ENCODE data around the gene CMSS1. TPM values are rescaled to one million over a fixed set of nuclear protein-coding genes. Genes with fewer than 3 reads are reported as not detected.

CMSS1 gene
- total and polyA plus RNA-seq, 12 donors, result 16.2 to 75.6 (median 33.0) TPM

- Histone ChIP-seq H3K27me3 (no peaks in the 10 kb centered on the region), H3K9me3 (replicated peaks in 1 of 3) (no peaks in the 10 kb centered on the region), H3K27ac (no peak overlapping the region), H3K36me3 (replicated peaks in 1 of 2) (no peaks in the 10 kb centered on the region), H3K4me3 (no peak overlapping the region), H3K4me1 (replicated peaks in 1 of 2) (peaks cover 0 to 6% of the 10 kb centered on the region in 2 donors)
- no peak for TF ChIP-seq CTCF (IDR thresholded peaks at IDR 0.05)
- TF ChIP-seq POLR2A (IDR thresholded peaks at IDR 0.05), result no peak
- no peak for DNase-seq
- 75 to 91% (median 89%) methylated on average over 3 of the region's 3 CpGs for WGBS, 4 donors
- intact Hi-C loops (cut with DNase I), result no loop called here
These were observed 140.7 kb downstream of the CMSS1 start for GRCh38 chr3:99958222-99958912.

- Histone ChIP-seq H3K9me3 (replicated peaks in 1 of 3) (no peaks in the 10 kb centered on the region), H3K4me3 (peak overlapping the region in 1 of 4 donors; percentile 16), H3K27me3 (no peaks in the 10 kb centered on the region), H3K27ac (no peak overlapping the region), H3K36me3 (replicated peaks in 1 of 2) (no peaks in the 10 kb centered on the region), H3K4me1 (replicated peaks in 1 of 2) (peaks cover 0 to 6% of the 10 kb centered on the region in 2 donors)
- WGBS, 4 donors, result 73 to 76% (median 74%) methylated on average over 5 of the region's 5 CpGs
- intact Hi-C loops (cut with DNase I), result no loop called here
- no peak for TF ChIP-seq CTCF (IDR thresholded peaks at IDR 0.05)
- TF ChIP-seq POLR2A (IDR thresholded peaks at IDR 0.05), result no peak
- DNase-seq, result no peak
These were observed 142.6 kb downstream of the CMSS1 start for GRCh38 chr3:99960123-99960878.

DNA sequence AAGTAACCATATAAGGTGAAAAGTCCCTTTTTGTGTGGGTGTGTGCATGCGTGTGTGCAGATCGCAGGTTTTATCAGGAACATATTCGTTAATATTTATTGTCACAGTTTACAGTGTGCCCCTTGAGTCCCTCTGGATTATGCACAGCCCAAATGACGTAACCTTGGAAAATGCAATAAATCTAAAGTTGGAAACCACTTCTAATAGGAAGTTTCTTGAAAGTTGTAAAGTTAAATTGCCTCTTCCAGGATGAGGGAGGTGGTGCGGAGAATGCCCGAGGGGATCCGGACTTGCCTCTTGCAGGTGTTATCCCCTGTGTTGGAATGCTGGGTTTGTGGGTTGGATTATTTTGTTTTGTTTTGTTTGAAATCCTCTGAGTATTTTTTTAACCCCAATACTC, 143.3 kb downstream of the CMSS1 start:
- no peak for DNase-seq
- no peaks in the 10 kb centered on the region for H3K36me3 ChIP-seq (replicated peaks in 1 of 2)
- H3K4me3 ChIP-seq, result peak overlapping the region in 1 of 4 donors; percentile 16
- H3K4me1 ChIP-seq (replicated peaks in 1 of 2), result peaks cover 0 to 6% of the 10 kb centered on the region in 2 donors
- H3K27ac ChIP-seq, result no peak overlapping the region
- intact Hi-C loops (cut with DNase I), result no loop called here
- 46 to 60% (median 53%) methylated on average over 7 of the region's 7 CpGs for WGBS, 4 donors
- H3K9me3 ChIP-seq (replicated peaks in 1 of 3), result no peaks in the 10 kb centered on the region
- no peaks in the 10 kb centered on the region for H3K27me3 ChIP-seq
- no peak for TF ChIP-seq CTCF (IDR thresholded peaks at IDR 0.05)
- no peak for TF ChIP-seq POLR2A (IDR thresholded peaks at IDR 0.05)

DNA sequence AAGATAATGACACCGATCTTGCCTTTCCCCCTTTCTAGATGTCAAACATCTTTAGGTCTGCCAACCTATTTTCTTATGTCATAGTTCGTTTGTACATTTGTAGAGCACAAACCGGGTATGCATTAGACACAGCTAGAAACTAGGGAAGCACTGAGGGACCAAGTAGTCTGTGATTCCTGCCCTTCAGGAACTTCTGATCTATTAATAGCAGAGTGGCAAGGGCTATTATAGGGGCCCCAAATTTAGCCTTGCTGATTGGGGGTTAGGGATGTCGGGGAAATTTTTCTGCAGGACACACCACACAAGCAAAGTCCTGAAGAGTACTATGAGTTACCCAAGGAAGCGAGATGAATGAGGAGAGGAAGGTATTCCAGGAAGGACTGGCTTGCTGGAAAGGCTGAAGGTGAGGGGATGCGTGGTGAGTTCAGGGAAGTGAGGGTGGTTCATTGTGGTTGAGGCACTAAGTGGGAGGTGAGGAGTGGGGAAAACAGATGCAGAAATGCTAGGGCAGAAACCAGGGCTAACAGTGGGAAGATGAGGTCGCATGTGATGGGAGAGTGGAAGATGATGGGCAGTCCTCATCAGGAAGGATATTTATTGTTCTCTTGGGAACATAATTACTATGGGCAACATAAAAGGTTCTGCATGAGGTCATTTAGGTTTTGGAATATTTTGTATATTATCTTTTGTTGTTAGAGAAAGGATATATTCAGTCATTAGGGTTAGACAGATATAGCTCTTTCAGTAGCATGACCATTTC, 144.3 kb downstream of the CMSS1 start:
- Histone ChIP-seq H3K4me1 (replicated peaks in 1 of 2) (peaks cover 0 to 6% of the 10 kb centered on the region in 2 donors), H3K36me3 (replicated peaks in 1 of 2) (no peaks in the 10 kb centered on the region), H3K27ac (no peak overlapping the region), H3K9me3 (replicated peaks in 1 of 3) (no peaks in the 10 kb centered on the region), H3K27me3 (no peaks in the 10 kb centered on the region), H3K4me3 (no peak overlapping the region)
- TF ChIP-seq POLR2A (IDR thresholded peaks at IDR 0.05), result no peak
- DNase-seq, result no peak
- 92 to 96% (median 96%) methylated on average over 7 of the region's 7 CpGs for WGBS, 4 donors
- intact Hi-C loops (cut with DNase I), result no loop called here

Data from adrenal gland (tissue), 12 donors.